SK-MEL-5 (cell line): ENCODE data around the gene RGS1. TPM values are rescaled to one million over a fixed set of nuclear protein-coding genes. Genes with fewer than 3 reads are reported as not detected.

ENCODE experiments used
- DNase-seq: peaks from one replicate; pipeline ENCODE4 v3.0.0-alpha.2; 2016; ENCODE audit warnings: low read depth, low spot score
- in situ Hi-C: cut with HindIII; loops from 2 replicates; pipeline ENCODE4 v1.10.0; 2016; ENCODE audit warnings: low sequenced_read_pairs, high pct_unique_total_duplicates, low pct_unique_long_range_greater_than_20kb
- total RNA-seq: library from RNA; depleted of rRNA; stranded (reverse); fragments of >200 nt; shearing (Covaris generic); gene quantifications from 2 replicates; pipeline ENCODE4 v1.2.3, GENCODE V29; 2014

RGS1 gene
- total RNA-seq, 1 experiment from 2014 or later = 0.16 TPM

DNA sequence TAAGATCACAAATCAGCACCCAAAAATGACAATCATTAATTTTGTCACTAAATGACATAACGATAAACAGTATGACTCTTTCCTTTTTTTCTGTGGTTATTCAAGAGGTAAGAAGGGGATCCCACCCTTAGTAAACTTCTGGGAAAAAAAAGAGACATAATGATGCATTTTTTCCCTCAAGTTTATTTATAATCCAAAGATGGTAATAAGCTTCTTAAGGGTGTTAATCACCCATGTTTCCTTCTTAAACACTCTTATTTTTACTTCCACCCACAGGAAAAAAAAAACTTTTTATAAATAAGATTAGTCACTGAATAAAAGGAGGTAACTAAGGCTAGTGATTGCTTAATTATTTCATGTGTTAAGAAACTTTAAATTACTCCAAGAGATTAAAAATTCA lies 24.7 kb downstream of the RGS1 start:
- in situ Hi-C loops = no loop called here
- DNase-seq = no peak

DNA sequence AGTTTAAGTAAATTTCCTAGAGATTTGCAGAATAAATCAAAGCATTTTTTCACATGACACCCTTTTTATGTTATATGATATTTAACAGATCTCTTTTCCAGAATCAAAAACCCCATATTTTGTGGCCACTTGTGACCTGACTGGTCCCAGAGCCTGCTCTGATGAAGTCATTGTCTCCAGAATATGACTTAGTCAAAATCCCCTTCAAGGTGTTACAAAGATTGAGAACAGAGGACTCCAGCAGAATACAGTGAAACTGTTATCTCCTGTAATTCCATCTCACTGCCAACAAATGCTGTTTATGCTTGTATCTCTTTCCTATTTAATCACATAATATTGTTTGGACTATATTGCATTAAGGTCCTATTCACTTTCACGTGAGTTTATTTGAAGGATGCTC lies 25.6 kb downstream of the RGS1 start:
- in situ Hi-C loops = no loop called here
- DNase-seq = no peak

DNA sequence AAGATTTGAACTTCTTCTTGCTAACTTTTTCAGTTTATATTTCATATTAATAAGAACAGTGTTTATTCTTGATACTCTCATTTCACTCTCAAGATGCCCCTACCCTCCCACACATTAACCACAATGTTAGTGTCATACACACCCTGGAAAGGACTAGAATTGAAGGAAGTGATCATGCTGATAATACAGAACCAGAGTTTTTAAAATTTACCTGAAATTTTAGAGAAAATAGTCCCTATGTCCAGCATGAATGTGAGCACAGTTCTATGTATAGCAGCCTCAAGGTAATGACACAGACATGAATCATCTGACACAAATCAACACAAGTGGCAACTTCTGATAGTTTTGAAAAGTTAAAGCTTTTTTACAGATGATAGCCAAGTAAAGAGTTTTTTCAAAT lies 26.0 kb downstream of the RGS1 start:
- in situ Hi-C loops = no loop called here
- DNase-seq = no peak

DNA sequence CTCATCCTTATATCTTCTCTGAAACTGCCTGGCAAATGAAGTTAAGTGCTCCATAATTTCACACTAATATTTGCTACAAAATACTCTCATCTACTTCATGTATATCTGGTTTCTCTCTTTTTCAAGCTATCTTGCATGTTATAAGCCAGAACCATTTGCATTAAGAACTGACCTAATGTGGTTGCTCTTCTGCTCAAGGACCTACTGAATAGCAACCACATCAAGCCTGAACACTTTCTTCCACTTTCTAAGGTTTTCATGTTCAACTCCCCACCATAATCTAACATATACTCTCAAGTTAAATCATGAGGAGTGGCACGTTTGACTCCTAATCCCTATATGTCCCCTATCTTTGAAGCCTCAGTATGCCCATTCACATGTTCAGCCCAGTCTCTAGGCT lies 27.2 kb downstream of the RGS1 start:
- in situ Hi-C loops = no loop called here
- DNase-seq = no peak

DNA sequence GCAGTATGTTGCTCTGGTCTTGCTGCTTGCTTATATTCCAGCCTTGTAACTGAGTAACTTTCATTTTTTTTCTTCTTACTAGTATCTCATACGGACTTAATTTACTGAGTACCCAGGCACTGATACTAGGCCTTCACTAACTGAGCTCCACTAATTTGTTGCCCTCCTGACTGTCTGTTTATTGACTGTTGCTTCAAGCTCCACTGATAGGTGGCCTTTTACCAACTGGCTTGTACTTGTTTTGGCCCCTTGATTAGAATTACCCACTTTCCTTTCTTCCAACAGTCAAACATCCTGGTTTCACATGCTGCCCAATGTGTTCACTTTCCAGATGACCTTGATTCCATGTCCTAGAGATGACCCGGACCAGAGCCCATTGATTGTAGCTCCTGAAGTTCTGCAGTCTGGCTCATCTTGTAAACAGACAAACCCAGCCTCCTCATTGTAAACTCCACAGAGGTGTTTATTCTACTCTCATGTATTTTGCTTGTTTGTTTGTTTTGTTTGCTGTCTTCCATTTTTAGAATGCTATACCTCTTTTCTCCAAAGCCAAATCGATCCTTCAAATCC lies 27.7 kb downstream of the RGS1 start:
- in situ Hi-C loops = no loop called here
- no peak for DNase-seq

DNA sequence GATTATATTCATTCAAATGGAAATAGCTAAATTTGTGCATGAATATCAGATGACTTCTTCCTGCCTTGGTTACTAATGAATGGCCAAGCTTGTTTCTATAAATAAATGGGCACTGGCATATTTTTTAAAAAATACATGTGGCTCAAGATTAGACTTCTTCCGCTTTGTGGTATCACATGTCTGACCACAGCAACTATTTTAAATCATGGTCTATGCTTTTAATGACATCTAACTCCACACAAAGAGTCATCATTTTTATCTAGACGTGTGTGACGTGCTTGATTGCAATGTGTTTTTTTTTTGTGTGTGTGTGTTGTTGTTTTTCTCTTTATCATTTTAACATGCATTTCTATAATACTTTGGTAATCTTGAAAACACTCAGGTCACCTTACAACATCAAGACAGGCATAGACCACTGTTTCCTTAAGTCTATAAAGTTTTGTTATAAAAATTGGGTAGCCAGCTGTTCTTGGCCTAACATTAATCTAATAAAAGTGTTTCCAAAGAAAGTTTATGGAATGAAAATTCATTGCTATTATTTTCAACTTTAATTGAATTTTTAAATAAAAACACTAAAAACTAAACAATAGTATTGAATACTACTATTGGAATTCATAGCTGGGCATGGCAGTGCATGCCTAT lies 29.5 kb downstream of the RGS1 start:
- in situ Hi-C loops = no loop called here

DNA sequence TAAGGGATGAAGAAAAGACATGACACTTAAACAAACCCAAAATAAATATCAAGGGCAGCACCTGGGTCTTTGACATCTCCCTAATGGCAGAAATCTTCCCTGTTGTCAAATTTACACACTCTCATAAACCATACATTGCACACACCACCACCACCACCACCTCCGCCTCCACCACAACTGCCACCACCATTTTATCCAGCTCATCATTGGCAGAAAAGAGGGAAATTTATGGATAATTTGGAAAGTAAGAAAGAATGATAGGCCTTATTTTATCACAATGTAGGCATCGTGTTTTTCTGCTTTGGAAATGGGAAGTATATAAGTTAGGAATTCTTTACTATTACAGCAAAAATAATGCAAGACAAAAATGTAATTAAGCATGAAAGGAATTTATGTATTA lies 33.1 kb downstream of the RGS1 start:
- no peak for DNase-seq
- in situ Hi-C loops = no loop called here

More for the DNA sequence above, 29.5 kb downstream of the RGS1 start:
- DNase-seq = peak; percentile 71

DNA sequence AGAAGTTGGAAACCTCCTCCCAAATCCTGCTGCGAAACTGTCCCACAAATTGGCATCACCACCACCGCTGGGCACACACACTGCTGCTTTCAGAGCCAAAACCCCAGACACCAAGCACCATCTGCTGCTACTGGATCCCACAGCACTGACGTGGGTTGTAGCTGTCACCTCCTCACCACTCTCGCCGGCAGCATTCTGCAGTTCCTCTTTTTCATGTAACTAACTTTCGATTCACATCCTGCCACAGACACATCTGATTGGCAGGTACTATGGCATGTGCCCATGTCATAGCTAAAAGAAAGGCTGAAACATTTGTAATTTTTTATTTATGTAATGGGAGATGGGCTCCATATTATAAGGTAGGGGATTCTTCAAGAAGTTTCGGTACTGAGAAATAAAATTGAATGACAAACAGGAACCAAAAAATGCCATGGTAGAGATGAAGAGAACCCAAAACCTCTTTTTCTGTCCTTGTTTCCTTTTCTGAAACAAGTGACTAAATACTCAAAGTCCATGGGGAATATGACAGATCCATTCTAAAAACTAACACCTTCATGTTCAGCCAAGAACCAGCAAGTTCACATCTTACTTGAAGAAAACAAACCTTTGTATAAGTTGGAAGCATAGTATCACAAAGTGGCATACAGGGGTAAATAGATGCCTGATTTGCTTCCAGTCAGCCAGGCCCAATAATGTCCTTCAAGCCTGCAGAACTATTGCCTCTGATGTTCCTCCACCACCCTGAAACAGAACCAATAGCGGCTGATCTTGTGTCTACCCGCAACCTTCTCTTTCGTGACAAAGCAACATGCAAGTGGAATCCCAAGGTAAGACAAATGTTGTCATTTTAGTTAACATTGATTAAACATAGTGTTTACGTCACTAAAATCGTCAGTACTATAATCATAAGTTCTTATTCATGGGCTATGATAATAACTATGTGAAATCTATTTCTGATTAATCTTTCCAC lies 33.8 kb downstream of the RGS1 start:
- in situ Hi-C loops = no loop called here
- DNase-seq = no peak

DNA sequence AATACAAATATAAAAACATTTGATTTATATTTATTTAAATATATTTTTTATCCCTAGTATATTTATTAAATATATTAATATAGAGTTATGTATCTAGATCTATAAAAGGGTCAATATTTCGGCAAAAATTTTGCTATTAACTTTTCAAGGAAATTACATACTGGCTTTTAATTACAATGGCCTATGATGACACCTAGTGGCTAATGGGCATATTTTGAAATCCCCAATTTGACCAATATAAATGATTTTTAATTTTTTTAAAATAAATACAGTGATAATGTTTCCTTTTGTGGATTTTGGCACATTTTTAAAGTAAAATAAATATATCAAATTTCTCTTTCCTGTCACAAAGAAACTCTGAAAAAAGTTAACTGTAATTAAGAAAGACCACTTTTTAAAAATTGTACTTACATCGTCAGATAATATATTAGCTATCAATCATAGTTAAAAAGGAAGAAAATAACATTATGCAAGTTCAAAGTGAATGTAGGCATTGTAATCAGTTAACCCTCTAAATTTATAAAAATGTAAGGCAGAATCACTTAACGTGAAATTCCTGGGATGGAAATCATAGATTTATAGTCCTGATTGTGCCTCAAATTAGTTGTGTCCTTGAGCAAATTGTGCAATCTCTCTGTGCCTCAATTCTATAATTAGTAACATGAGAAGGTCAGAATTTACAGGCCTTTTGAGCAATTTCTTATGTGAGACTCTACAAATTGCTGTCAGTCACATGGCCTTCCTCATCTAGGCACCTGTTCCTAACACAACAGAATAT lies 34.7 kb downstream of the RGS1 start:
- DNase-seq = peak; percentile 45
- in situ Hi-C loops = no loop called here

DNA sequence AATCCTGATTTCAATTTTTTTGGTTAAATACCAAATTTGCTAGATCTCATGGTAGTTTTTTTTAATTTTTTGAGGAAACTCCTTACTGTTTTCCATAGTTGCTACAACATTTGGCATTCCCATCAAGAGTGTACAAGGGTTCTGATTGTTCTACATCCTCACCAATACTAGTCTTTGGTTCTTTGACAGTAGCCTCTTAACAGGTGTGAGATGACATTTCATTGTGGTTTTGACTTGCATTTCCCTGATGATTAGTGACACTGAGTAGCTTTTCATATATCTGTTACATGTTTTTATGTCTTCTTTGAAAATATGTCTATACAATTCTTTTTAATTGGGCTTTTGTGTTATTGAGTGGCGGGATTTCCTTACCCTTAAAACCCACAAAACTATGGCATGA lies 39.5 kb downstream of the RGS1 start:
- in situ Hi-C loops = no loop called here
- DNase-seq = no peak

DNA sequence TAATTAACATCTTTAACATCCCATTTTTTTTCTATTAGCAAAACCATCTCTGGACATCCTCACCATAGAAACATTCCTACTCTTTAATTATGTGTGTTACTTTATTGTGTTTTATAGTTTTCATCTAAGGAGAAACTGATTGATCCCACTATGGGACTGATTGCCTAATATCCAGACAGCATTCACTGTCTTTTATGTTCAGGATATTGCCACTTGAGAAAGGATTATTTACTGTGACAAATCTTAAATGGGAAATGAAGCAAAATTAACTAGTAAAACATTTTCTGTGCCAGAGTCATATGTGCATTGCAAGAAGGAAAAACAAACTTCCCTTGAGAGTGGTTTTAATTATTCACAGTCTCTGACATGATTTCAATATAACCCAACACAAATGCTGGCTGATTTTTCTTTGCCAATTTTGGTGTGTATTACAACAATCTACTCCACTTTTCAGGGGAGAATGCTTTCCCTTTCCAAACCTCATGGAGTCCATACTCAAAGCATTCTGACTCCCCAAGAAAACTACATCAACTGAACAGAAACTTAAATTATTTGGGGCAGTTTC lies 44.6 kb downstream of the RGS1 start:
- in situ Hi-C loops = no loop called here

DNA sequence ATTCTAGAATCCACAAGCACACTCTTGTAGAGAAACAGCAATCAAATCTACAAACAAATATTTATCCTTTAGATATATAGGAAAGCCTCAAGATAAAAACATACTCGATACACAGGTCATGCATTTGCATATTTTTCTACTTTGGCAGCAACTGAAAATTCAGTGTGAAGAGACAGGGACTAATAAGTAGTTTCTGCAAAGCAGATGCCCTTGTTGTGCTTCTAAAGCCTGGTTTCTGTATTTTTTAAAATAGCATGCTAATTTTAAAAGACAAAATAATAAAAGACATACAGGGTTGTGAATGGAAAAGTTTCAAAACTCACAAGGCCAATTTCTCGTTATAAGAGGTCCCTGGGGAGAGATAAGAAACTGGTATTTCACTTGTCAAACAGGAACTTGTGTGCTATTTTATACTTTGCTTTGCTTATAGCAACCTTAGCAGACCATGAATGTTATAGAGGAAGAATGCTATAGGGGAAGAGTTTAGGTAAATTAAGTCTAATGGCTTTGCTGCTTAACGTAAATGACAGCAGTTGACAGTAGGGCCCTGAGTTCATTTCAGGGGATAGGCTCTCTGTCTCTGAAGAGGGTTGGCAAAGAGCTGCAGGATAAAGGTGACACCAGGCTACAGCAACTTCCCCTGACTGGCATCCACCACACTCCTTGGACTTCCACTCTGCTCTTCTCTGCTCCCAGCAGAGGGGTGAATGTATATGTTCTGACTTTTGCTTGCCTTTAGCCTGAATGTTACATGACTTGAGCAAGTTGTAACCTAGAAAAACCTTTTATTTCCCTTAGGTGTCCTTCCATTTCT lies 51.0 kb downstream of the RGS1 start:
- in situ Hi-C loops = no loop called here
- DNase-seq = no peak

More for the DNA sequence above, 44.6 kb downstream of the RGS1 start:
- DNase-seq = no peak

DNA sequence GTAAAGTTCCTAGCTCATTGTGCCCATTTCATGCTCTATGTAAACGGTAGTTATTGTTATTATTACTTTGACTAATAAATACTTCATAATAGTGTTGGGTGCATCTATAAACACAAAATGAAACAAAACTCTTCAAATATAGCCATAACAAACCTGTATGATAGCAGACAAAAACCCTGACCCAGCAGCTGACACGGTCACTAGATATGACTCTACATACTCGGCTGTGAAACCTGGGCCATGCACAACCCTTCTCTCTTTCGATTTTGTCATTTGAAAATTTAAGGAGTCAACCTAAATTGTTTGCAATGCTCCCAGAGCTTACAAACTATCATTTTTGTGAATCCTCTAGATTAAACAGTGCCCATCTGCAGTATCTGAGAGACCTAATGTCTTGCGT lies 52.3 kb downstream of the RGS1 start:
- in situ Hi-C loops = no loop called here
- no peak for DNase-seq

DNA sequence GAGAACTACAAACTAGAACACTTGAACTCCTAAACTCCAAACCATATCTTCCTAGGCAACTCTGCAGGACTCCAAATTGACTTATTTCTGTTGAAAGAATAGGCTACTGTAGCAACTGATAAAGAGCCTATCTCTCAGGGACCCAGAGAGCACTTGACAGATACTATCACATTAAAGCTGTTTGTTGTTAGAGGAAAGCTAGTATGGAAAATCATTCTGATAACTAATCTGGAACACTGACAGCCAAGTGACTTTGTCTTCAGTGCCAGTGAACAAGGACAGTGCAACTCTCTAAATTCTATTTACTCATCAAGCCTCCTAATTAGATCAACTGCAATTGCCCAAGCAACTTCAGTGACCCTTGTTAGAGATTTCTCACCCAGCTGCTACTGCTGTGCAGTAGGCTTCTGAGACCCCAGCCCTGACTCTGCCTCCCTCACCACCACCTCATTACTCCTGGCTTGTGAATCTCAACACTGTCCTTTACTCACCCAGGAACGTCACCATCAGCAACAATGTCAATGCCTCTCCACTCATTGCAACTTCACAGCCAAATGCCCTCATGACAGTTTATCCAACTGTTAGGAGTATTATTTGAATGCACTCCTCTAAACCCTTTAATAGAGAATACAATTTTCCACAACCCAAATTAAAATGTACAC lies 53.0 kb downstream of the RGS1 start:
- DNase-seq = no peak
- in situ Hi-C loops = no loop called here

DNA sequence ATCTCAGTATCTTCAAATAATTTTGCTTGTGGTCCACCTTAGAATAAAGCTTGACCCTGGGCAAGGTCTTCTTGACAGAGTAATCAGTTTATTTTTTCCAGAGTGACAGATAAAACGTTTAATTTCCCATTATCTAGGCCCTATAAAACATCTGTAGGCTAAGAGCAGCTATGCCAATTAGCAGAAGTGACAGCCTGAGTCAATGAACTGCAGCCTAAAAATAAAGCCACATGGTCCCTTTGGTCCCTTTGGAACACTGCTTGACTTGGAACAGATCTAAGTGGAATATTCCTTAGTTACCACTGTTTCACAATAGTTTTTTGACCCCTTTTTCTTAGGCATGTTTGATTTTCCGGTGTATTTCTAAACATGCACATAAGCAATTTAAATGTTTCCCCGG lies 54.0 kb downstream of the RGS1 start:
- no peak for DNase-seq
- in situ Hi-C loops = no loop called here
